Measurements from ENCODE around the gene GJC2. TPM values are rescaled to one million over a fixed set of nuclear protein-coding genes. Genes with fewer than 3 reads are reported as not detected.

Gene GJC2
- total and polyA plus RNA-seq, 2 donors (not counting 3 experiments of a cell fraction or from before 2014, with no cell fraction given) = 0.58 to 1.2 TPM

DNA sequence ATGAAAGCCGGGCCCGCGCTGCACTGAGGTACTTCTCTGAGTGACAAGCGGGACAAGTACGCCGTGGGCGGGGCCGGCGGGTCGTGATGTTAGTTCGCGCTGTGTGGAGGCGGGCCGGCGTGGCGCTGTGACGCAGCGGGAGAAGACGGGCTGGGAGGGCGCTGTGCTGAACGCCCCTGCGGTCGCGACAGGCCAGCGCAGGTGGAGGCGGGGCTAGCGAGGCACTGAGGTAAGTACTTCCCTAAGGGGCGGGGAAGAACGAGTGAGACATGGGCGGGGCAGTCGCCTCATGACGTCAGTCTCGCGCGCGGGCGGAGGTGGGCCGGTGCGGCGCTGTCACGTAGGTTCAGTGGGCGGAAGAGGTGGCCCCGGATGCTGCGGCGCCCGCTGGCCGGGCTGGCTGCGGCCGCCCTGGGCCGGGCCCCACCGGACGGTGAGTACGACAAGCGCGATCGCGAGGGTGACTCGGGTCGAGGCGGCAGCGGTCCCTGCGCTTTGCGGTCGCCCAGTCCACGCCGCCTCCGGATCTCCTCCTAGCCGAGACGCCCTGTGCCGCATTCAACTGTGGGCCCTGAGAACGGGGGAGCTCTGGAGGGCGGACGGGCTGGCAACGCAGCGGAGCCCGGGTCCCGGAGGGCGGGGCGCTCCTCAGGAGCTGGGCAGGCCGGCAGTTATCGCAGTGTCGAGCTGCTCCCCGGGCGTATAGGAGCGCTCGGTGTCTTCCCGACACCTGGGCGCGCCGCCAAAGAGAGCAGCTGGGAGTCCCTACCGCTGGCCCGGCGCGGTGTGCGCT, 9.6 kb upstream of the GJC2 start, which contains the start of gene GUK1:
GUK1 (plus strand) TSS at position 349 of the 793 bp plus-strand sequence; CDS start at position 373, 24 bp downstream.
- intact Hi-C loops (cut with micrococcal nuclease) (loop anchor here (1.0 to 10.0 kb wide), 8 partner anchors 8 to 319 kb away; partner anchors contain the start of genes ARF1, IBA57, MRPL55 and TRIM11), dilution Hi-C loops (cut with MboI; ENCODE audit: extremely low pct_ligation_motif_present, low sequenced_read_pairs) (no loop called here)
- peaks cover 14 to 21% of the 10 kb centered on the region in 2 experiments for H3K27me3 ChIP-seq (ENCODE audit: control insufficient read depth in 2 of 2, insufficient read depth in 2 of 2, low read length in 2 of 2)
- H3K9ac ChIP-seq (replicated peaks; ENCODE audit: extremely low read depth, insufficient read depth, low read length) = peak within 1 kb of the TSS; percentile 86
- peak; percentile 99 for FAIRE-seq
- peak within 1 kb of the TSS; percentile 82 for H3K27ac ChIP-seq (ENCODE audit: insufficient read depth, low read depth, low read length)
- POLR2A ChIA-PET = interaction anchor here (0.7 to 0.9 kb wide), 4 partner anchors 9 to 266 kb away, joined by 3 to 5 read pairs (median 4); partner anchors contain the start of genes IBA57 and TRIM11
- peaks cover 47% of the 10 kb centered on the region for H3K79me2 ChIP-seq (ENCODE audit: control insufficient read depth, insufficient read depth, low read length)
- H3K4me3 ChIP-seq (replicated peaks in 1 of 3; ENCODE audit: insufficient read depth in 1 of 3, low read depth in 1 of 3, low read length in 3 of 3) = peak within 1 kb of the TSS; percentile 53 to 77 (median 65)
- no peaks in the 10 kb centered on the region for H3K36me3 ChIP-seq (ENCODE audit: control insufficient read depth in 2 of 2, extremely low read depth in 1 of 2, insufficient read depth in 2 of 2, low read length in 2 of 2)
- peak within 1 kb of the TSS; percentile 71 for H2AFZ ChIP-seq (ENCODE audit: low read depth, low read length)
- H3K4me1 ChIP-seq (ENCODE audit: control insufficient read depth, extremely low read depth, insufficient read depth, low read length) = peaks cover 18% of the 10 kb centered on the region
- H3K4me2 ChIP-seq (ENCODE audit: insufficient read depth, low read length) = peak within 1 kb of the TSS; percentile 93
- TF ChIP-seq GATA2 (IDR thresholded peaks at IDR 0.05; ENCODE audit: insufficient read depth, insufficient read length, low read depth, low read length) (no peak), FOS (IDR thresholded peaks at IDR 0.05; ENCODE audit: borderline replicate concordance, insufficient read depth, low read length) (no peak), EZH2 (IDR thresholded peaks at IDR 0.05; ENCODE audit: borderline replicate concordance, low read depth, low read length, severe bottlenecking) (no peak), POLR2AphosphoS5 (IDR thresholded peaks at IDR 0.05; ENCODE audit: insufficient read depth, low read depth, low read length) (peak; percentile 88), CTCF (IDR thresholded peaks at IDR 0.05; ENCODE audit: extremely low read depth in 1 of 2, insufficient read depth in 1 of 2, low read depth in 1 of 2, low read length in 2 of 2) (peak in 1 of 2 donors; percentile 43), JUN (IDR thresholded peaks at IDR 0.05; ENCODE audit: borderline replicate concordance, insufficient read depth, insufficient read length, low read depth) (no peak), POLR2A (IDR thresholded peaks at IDR 0.05; ENCODE audit: low read depth, low read length) (peak; percentile 95), MYC (IDR thresholded peaks at IDR 0.05; ENCODE audit: low read depth, low read length) (no peak), MAX (IDR thresholded peaks at IDR 0.05; ENCODE audit: insufficient read depth, insufficient read length) (peak; percentile 2)
- CTCF ChIA-PET = interaction anchor here (0.6 to 3.5 kb wide), 5 partner anchors 9 to 141 kb away, joined by 4 to 12 read pairs (median 7); partner anchors contain the start of gene IBA57
- no peaks in the 10 kb centered on the region for H3K9me3 ChIP-seq (replicated peaks; ENCODE audit: control insufficient read depth, insufficient read depth, low read length)
- DNase-seq (ENCODE audit: low read depth, low spot score) = peak; percentile 100
- no peaks in the 10 kb centered on the region for H3K9me1 ChIP-seq (replicated peaks; ENCODE audit: control insufficient read depth, extremely low read depth, insufficient read depth, low read length)
- no peaks in the 10 kb centered on the region for H4K20me1 ChIP-seq (replicated peaks; ENCODE audit: control insufficient read depth, extremely low read depth, insufficient read depth, low read length)
- TSS peak; percentile 57 for BruUV-seq (replicated peaks)

Measured in endothelial cell of umbilical vein (primary cell).